DOHH2 (cell line): ENCODE results near the gene TNNI2.

ENCODE experiments used
- CTCF ChIP-seq: fragments of 200-600 bp; sonication (generic); IDR thresholded peaks from one replicate; pipeline ENCODE4 v1.5.1; 2014; ENCODE audit warnings: antibody characterized with exemption, mild to moderate bottlenecking, low read depth, low read length; ENCODE audit not compliant: poor library complexity, severe bottlenecking
- EZH2phosphoT487 ChIP-seq: fragments of 200-600 bp; sonication (generic); IDR thresholded peaks from 2 replicates; pipeline ENCODE4 v1.6.1; 2017; ENCODE audit warnings: borderline replicate concordance, mild to moderate bottlenecking, antibody characterized with exemption, low read length, moderate library complexity, mixed read lengths

- TF ChIP-seq CTCF (no peak), EZH2phosphoT487 (no peak)
These were observed 28.0 kb upstream of the TNNI2 start for GRCh38 chr11:1810761-1811160.
